GM19395 (cell line): ENCODE results near the gene DDX56.
"Not testable (repeated sequence)": the region's sequence is repeated elsewhere in the genome, so short reads cannot be mapped to it uniquely, and the experiment has no call there.

Experiments
- ATAC-seq: cut with Tn5 transposase; IDR thresholded peaks from one replicate; pipeline ENCODE4 v1.9.1; 2021; ENCODE audit warnings: mild to moderate bottlenecking, moderate library complexity; ENCODE audit not compliant: unreplicated experiment

Gene DDX56

GRCh38 chr7:44564606-44565005 is 9.1 kb downstream of the DDX56 start:
- no peak for ATAC-seq

GRCh38 chr7:44563171-44563679 is 10.5 kb downstream of the DDX56 start:
- ATAC-seq = no peak

- ATAC-seq = not testable (repeated sequence)
Observed at GRCh38 chr7:44562622-44562962, 11.1 kb downstream of the DDX56 start.

- no peak for ATAC-seq
Observed at GRCh38 chr7:44561962-44562621, 11.6 kb downstream of the DDX56 start.

- ATAC-seq = no peak
Observed at GRCh38 chr7:44561481-44561880, 12.2 kb downstream of the DDX56 start.

GRCh38 chr7:44559485-44559884 is 14.2 kb downstream of the DDX56 start:
- no peak for ATAC-seq

- ATAC-seq = no peak
Observed at GRCh38 chr7:44557485-44557884, 16.2 kb downstream of the DDX56 start.

- no peak for ATAC-seq
Observed at GRCh38 chr7:44555350-44555749, 18.4 kb downstream of the DDX56 start.

- ATAC-seq = not testable (repeated sequence)
Observed at GRCh38 chr7:44552473-44553005, 21.2 kb downstream of the DDX56 start.

GRCh38 chr7:44549457-44549856 is 24.3 kb downstream of the DDX56 start:
- ATAC-seq = no peak

GRCh38 chr7:44548893-44549292 is 24.8 kb downstream of the DDX56 start:
- ATAC-seq = no peak

- no peak for ATAC-seq
Observed at GRCh38 chr7:44547536-44548231, 26.0 kb downstream of the DDX56 start.

GRCh38 chr7:44541876-44542610 is 31.7 kb downstream of the DDX56 start:
- ATAC-seq = no peak

GRCh38 chr7:44541028-44541869 is 32.5 kb downstream of the DDX56 start, which contains the start of gene NPC1L1:
Gene NPC1L1, minus strand, starts transcription at chr7:44541330. Its CDS starts 71 bp downstream, at chr7:44541259.
- ATAC-seq = no peak

GRCh38 chr7:44540592-44541027 is 33.1 kb downstream of the DDX56 start:
- ATAC-seq = no peak

GRCh38 chr7:44539669-44540506 is 33.8 kb downstream of the DDX56 start:
- no peak for ATAC-seq

GRCh38 chr7:44538798-44539668 is 34.7 kb downstream of the DDX56 start:
- ATAC-seq = no peak

- ATAC-seq = no peak
Observed at GRCh38 chr7:44538093-44538797, 35.5 kb downstream of the DDX56 start.
